ENCODE measurements around the gene HCRTR2.

GRCh38 chr6:55299286-55299985 lies 125.1 kb downstream of the HCRTR2 start:
- TF ChIP-seq RXRA (IDR thresholded peaks at IDR 0.05; ENCODE audit: insufficient read depth, low read depth, low read length), result no peak
- TF ChIP-seq SIN3A (conservative IDR thresholded peaks at IDR 0.05 in 1 of 2, IDR thresholded peaks at IDR 0.05 in 1 of 2; ENCODE audit: low read depth in 1 of 2, low read length in 2 of 2), result no peak
- TF ChIP-seq GABPA (IDR thresholded peaks at IDR 0.05; ENCODE audit: borderline replicate concordance, insufficient read depth, low read length), result no peak
- TF ChIP-seq, protein P1, sequence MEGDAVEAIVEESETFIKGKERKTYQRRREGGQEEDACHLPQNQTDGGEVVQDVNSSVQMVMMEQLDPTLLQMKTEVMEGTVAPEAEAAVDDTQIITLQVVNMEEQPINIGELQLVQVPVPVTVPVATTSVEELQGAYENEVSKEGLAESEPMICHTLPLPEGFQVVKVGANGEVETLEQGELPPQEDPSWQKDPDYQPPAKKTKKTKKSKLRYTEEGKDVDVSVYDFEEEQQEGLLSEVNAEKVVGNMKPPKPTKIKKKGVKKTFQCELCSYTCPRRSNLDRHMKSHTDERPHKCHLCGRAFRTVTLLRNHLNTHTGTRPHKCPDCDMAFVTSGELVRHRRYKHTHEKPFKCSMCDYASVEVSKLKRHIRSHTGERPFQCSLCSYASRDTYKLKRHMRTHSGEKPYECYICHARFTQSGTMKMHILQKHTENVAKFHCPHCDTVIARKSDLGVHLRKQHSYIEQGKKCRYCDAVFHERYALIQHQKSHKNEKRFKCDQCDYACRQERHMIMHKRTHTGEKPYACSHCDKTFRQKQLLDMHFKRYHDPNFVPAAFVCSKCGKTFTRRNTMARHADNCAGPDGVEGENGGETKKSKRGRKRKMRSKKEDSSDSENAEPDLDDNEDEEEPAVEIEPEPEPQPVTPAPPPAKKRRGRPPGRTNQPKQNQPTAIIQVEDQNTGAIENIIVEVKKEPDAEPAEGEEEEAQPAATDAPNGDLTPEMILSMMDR (IDR thresholded peaks at IDR 0.05; ENCODE audit: control extremely low read depth in 1 of 3, insufficient read depth in 1 of 3, low read depth in 1 of 3, low read length in 3 of 3), result no peak
- TF ChIP-seq EP300 (IDR thresholded peaks at IDR 0.05; ENCODE audit: borderline replicate concordance in 1 of 2, low read depth in 2 of 2, low read length in 2 of 2), result no peak

Data from H1 (cell line).